Measurements from ENCODE around the gene ZBTB43.

The ZBTB43 gene

GRCh38 chr9:126844085-126844484, 39.2 kb downstream of the ZBTB43 start:
- H3K36me3 ChIP-seq: no peaks in the 10 kb centered on the region
- no peak overlapping the region for H3K4me3 ChIP-seq (ENCODE audit: low read depth, low read length)
- H3K27me3 ChIP-seq: no peaks in the 10 kb centered on the region
- no peak for DNase-seq
- H3K4me1 ChIP-seq: no peaks in the 10 kb centered on the region
- TF ChIP-seq, protein P1, sequence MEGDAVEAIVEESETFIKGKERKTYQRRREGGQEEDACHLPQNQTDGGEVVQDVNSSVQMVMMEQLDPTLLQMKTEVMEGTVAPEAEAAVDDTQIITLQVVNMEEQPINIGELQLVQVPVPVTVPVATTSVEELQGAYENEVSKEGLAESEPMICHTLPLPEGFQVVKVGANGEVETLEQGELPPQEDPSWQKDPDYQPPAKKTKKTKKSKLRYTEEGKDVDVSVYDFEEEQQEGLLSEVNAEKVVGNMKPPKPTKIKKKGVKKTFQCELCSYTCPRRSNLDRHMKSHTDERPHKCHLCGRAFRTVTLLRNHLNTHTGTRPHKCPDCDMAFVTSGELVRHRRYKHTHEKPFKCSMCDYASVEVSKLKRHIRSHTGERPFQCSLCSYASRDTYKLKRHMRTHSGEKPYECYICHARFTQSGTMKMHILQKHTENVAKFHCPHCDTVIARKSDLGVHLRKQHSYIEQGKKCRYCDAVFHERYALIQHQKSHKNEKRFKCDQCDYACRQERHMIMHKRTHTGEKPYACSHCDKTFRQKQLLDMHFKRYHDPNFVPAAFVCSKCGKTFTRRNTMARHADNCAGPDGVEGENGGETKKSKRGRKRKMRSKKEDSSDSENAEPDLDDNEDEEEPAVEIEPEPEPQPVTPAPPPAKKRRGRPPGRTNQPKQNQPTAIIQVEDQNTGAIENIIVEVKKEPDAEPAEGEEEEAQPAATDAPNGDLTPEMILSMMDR (IDR thresholded peaks at IDR 0.05; ENCODE audit: low read depth, low read length): no peak
- no peaks in the 10 kb centered on the region for H3K9me3 ChIP-seq

- Histone ChIP-seq H3K36me3 (no peaks in the 10 kb centered on the region), H3K27me3 (peaks cover 6% of the 10 kb centered on the region)
- TF ChIP-seq, protein P1 (IDR thresholded peaks at IDR 0.05; ENCODE audit: low read depth, low read length): no peak
Measured at GRCh38 chr9:126847051-126847450, 42.2 kb downstream of the ZBTB43 start.

DNA sequence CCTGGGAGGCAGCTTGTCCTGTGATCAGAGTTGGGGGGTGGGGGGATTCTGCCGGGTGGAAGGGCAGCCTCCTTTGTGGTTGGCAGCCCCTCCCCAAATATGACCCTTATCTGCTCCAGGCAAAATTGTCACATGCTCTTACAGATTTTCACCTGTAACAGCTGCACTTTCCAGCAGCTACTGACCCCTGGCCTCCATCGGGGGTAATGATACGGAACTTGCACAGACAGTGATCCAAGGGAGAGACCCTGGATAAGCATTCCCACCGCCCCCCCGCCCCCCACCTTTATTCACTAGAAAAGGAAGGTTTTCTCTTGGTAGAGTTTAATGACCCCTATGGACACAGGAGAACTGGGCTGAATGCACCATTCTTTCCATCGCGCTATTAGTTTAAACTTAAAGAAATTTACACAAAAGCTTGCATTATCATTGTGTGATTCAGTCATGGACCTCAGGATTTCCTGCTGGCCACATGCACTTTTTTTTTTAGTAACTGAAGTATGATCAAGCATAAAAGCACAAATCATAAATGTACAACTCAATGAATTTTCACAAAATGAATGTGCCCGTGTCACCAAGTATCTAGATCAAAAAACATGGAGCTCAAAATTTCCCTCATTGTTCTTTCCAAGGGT, 44.9 kb downstream of the ZBTB43 start:
- Histone ChIP-seq H3K4me3 (ENCODE audit: low read depth, low read length) (no peak overlapping the region), H3K4me1 (no peaks in the 10 kb centered on the region), H3K27me3 (peaks cover 15% of the 10 kb centered on the region), H3K36me3 (no peaks in the 10 kb centered on the region), H3K9me3 (no peaks in the 10 kb centered on the region)
- DNase-seq: no peak
- TF ChIP-seq, protein P1 (IDR thresholded peaks at IDR 0.05; ENCODE audit: low read depth, low read length): no peak

More at GRCh38 chr9:126847051-126847450, 42.2 kb downstream of the ZBTB43 start:
- DNase-seq: no peak
- H3K4me1 ChIP-seq: no peaks in the 10 kb centered on the region
- no peaks in the 10 kb centered on the region for H3K9me3 ChIP-seq
- H3K4me3 ChIP-seq (ENCODE audit: low read depth, low read length): no peak overlapping the region

GRCh38 chr9:126851286-126851880, 46.5 kb downstream of the ZBTB43 start:
- no peak overlapping the region for H3K4me3 ChIP-seq (ENCODE audit: low read depth, low read length)
- no peaks in the 10 kb centered on the region for H3K4me1 ChIP-seq
- H3K27me3 ChIP-seq: peaks cover 18% of the 10 kb centered on the region
- no peaks in the 10 kb centered on the region for H3K36me3 ChIP-seq
- no peaks in the 10 kb centered on the region for H3K9me3 ChIP-seq
- TF ChIP-seq, protein P1 (IDR thresholded peaks at IDR 0.05; ENCODE audit: low read depth, low read length): no peak
- DNase-seq: no peak

GRCh38 chr9:126852086-126852688, 47.3 kb downstream of the ZBTB43 start:
- H3K9me3 ChIP-seq: no peaks in the 10 kb centered on the region
- DNase-seq: no peak
- H3K27me3 ChIP-seq: peaks cover 18% of the 10 kb centered on the region
- H3K36me3 ChIP-seq: no peaks in the 10 kb centered on the region
- no peak overlapping the region for H3K4me3 ChIP-seq (ENCODE audit: low read depth, low read length)
- H3K4me1 ChIP-seq: no peaks in the 10 kb centered on the region
- TF ChIP-seq, protein P1 (IDR thresholded peaks at IDR 0.05; ENCODE audit: low read depth, low read length): no peak

DNA sequence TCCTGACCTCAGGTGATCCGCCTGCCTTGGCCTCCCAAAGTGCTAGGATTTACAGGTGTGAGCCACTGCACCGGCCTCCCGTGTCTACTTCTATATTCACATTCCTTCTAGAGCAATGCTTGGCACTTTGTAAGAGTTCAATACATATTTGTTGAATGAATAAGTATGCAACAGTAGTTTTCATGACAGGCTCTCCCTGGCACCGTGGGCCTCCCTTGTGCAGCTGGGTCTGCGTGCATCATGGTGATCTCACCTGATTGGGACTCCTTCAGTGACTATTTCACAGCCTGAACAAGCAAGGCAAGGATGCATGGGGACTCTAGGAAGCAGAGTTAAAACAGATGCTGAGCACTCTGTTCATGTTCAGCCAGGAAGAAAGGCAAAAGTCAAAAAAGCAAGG, 48.8 kb downstream of the ZBTB43 start:
- H3K4me3 ChIP-seq (ENCODE audit: low read depth, low read length): no peak overlapping the region
- no peaks in the 10 kb centered on the region for H3K4me1 ChIP-seq
- H3K27me3 ChIP-seq: peaks cover 18% of the 10 kb centered on the region
- no peaks in the 10 kb centered on the region for H3K36me3 ChIP-seq
- DNase-seq: no peak
- TF ChIP-seq, protein P1 (IDR thresholded peaks at IDR 0.05; ENCODE audit: low read depth, low read length): no peak
- no peaks in the 10 kb centered on the region for H3K9me3 ChIP-seq

Data from BE2C (cell line).